HG03064 (cell line): ENCODE data around the gene TACSTD2.
"Not testable (repeated sequence)": the region's sequence is repeated elsewhere in the genome, so short reads cannot be mapped to it uniquely, and the experiment has no call there.

Source experiments
- ATAC-seq: cut with Tn5 transposase; IDR thresholded peaks from one replicate; pipeline ENCODE4 v1.9.1; 2021; ENCODE audit warnings: low read depth; ENCODE audit not compliant: unreplicated experiment

TACSTD2 gene

DNA sequence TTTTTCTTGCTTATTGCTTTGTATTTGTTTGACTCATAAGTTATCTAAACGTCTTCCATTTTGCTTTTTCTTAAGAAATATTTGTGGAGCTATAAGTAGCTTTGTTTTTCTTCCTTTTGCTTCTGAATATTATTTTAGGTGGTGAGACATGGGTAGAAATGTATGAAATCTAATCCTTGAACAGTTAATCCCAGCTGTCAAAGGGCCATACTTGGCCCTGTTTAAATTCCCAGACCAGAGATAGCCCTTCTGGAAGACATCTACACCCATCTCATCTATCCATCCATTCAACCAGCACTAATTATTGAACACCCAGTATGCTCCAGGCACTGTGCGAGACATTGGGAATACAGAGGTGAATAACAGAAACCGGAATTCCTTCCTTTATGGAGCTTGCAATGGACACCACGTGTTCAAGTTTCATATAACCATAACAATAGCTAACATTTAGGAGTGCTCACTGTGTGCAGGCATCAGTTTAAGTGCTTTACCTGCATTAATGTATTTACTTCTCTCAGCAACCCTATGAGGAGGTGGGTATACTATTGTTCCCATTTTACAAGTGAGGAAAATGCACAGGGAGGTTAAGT is 8.7 kb downstream of the TACSTD2 start:
- no peak for ATAC-seq

DNA sequence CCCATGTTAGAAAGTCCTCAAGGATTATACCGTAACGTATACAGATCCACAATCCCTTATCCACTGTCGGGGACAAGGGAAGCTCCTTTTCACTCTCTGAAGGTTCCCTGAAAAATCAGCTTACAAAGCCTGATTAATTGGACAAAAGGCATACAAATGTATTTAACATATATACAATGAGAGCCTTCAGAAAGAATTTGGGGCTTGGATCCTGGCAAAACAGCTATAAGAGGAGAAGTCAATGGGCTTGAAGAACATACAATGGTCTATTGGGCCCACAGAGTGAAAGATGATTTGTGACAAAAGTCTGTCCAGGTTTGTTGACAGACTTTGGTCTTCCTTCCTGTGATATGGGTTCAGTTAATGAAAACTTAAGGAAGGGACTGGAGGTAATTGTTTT is 10.7 kb downstream of the TACSTD2 start:
- no peak for ATAC-seq

DNA sequence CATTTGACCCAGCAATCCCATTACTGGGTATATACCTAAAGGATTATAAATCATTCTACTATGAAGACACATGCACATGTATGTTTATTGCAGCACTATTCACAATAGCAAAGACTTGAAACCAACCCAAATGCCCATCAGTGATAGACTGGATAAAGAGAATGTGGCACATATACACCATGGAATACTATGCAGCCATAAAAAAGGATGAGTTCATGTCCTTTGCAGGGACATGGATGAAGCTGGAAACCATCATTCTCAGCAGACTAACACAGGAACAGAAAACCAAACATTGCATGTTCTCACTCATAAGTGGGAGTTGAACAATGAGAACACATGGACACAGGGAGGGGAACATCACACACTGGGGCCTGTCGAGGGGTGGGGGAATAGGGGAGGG is 13.3 kb downstream of the TACSTD2 start:
- ATAC-seq, result not testable (repeated sequence)

DNA sequence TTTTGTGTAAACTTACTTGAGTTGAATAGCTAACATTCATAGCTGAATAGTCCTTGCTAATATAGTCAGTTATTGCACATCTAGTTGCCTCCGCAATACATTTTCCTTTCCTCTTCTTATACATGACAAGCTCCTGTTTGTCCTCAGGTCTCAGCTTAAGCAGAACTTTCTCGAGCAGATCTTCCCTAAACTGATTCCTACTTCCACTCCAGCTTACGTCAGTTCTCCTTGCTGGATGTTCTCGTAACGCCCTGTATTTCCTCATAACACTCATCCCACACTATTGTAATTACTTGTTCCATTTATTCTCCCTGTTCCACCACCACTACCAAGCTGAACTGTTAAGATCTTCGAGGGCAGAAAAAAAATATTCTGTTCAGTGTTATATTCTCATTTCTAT is 15.4 kb downstream of the TACSTD2 start:
- ATAC-seq, result no peak

DNA sequence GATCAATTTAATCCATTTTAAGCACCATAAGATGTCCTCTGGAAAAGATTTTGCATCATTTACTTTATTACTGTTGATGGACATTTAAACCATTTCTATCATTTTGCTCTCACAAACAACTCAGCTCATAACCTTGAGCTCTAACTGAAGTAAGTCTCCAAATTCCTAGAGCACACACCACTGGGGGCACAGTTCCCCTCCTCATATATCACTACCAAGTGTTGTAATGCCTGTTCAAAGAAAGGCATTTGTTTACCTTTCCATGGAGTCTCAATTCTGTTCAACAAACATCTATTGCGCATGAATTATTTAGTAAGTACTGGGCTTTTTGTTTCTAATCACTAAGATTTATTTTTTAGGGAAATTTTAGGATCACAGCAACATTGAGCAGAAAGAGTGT is 21.7 kb downstream of the TACSTD2 start:
- ATAC-seq, result no peak

DNA sequence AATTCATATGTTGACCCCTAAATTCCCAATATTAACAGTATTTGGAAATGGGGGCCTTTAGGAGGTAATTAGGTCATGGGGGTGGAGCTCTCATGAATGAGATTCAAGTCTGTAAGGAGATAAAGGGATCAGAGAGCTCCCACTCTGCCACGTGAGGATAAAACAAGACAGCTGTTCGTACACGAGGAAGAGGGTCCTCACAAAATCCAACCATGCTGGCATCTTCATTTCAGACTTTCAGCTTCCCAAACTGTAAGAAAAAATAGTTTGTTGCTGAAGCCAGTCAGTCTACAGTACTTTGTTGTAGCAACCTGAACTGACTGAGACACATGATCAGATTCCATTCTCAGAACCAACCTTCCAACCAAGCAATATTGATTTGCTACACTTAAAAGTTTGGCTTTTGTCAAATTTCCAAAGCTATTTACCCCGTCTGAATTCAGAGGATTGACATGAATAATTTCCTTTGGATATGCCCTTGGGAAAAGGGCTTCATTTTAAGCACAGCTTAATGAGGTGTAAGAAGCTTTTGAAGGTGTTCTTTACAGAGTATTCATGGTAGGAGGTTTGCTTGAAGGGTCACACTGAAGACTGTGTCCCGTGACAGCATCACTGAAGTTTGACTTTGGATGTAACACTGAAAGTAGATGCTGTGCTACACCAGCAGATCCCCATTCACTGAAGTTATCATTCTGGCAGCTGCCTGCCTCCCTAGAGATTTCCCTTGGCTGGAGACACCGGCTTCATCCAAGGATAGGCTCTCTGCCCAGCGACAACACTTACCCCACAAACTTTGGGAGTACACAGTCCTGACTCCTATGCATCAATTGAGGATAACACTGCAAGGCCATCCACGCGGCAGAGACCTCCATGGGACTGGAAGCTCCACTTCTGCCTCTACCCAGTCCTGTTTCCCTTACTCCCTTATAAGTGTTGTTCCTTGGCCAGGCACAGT is 25.6 kb downstream of the TACSTD2 start:
- ATAC-seq, result no peak

DNA sequence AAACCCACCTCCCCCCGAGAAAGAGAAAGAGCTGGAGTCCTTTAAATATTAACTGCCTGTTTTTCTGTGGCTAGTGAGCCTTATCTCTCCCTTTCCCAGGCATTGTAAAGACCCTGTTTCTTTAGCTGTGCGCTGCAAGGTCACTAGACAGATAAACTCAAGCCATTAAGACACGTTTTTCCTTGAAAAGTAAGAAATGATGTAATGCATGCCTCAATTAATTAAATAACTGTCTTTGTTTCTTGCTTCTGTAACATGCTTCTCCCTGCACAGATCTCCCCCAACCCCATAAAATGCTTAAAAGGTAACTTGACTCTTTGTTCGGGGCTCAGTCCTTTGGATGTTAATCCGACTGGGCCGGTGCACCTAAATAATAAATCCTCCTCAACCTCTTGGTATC is 27.8 kb downstream of the TACSTD2 start:
- not testable (repeated sequence) for ATAC-seq

DNA sequence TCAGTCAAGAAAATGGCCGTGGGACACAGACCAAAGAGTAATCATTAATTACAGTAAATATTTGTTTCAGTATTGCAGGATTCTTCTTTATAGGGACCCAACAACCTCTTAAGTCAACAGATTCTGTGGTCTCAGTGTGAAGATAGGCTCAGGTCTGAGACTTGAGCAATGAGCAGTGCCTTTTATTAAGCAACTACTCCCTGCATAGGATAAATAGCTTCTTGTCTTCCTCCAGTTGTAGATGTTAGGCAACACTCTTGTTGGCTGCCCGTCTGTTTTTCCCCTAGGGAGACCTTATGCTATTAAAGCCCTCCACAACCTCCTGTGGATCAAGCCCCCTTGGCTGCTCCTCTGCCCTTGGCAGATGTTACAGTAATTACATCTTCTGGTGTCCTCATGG is 28.7 kb downstream of the TACSTD2 start:
- ATAC-seq, result no peak

DNA sequence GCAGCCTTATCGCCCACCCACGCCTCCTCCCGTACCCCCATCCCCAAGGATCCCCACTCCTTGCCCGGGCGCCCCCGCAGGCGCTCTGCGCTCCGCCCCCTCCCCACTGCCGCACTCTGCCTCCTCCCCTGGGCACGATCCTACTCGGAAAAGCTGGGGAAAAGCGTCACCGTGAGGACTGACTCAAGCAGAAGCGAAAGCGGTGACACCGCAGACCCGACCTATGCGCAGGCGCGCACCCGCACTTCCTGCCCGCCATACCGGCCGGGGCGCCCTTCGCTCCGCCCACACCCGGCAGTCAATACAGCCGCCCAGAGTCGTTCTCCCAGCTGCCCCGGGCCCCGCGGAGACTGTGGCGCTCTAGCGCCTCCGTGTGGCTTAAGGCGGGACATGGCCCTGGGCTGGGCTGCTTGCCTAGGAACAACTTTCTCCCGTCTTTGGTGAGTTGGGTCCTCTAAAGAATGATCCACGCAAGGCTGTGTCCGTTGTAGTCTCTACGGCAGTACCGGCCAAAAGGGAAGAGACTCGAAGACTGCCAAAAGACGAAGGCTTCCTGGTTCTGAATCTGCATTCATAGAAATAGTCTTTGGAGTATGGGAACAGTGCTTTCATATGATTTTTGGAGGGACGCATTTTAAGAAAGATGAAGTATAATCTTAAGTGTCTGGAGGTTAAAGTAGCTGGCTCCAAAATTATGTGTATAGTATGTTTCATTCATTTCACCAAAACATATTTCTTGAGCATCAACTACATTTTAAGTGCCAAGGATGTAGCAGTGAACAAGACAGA is 30.3 kb downstream of the TACSTD2 start, which contains the start of gene OMA1:
Gene OMA1, minus strand, starts transcription at position 207 of the 789 bp plus-strand sequence. CDS start 7,432 bp downstream, outside the sequence.
- ATAC-seq, result peak; percentile 96

DNA sequence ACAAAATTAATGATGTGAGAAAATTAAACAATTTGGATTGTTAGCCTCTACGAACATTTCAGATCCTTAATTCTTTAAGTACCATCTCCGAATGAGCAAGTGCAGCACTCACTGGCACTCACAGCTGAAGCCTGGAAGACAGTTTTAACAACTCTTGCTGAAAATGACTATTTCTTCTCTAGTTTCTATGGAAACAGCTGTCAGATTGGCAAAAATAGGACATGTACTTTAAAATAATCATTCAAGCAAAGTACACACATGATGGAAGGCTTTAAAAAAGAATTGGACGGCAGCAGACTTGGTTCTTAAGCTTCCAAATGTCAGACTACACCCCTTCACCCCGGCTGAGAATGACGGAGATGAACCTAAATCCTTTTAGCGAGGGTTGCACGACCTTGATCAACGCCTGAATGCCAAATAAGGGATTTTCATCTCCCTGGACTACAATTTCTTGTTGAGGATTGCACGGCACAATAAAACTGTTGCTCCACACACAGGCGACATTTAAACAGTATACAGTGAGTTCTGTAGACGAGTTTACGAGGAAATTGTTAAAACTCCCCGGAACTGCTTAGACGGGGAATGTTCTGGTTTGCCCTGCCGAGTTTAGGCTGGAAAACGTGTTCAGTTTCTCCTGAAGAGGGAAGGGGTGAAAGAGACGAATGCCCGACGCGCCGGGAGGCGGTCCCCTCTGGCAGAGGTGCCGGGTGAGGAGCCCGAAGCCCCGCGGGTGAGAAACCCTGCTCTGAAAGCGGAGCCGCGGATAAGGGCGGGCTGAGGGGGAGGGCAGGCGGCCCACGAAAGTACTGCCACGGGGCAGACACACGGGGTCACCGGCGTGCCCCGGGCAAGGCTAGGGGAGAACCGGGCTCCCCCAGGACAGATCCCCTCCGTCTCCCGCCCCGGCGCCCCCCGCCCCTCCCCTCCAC is 31.2 kb downstream of the TACSTD2 start:
- ATAC-seq, result peak; percentile 53

DNA sequence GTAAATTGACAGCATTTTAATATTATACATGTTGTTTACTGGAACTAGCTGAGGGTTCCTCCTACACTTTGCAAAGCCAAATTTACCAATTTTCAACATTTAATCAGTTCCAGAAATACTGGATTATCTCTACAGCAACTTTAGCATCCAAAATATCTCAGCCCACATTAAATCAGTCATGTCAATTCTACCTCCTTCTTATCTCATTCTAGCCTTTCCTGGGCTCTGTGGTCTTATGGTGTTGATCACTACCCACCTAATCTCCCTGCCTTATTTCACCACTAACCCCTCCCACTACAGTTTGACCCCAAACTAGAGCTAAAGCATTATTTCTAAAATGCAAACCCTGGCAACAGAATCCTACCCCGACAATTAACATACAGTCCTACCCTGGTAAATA is 33.8 kb downstream of the TACSTD2 start:
- ATAC-seq, result no peak

DNA sequence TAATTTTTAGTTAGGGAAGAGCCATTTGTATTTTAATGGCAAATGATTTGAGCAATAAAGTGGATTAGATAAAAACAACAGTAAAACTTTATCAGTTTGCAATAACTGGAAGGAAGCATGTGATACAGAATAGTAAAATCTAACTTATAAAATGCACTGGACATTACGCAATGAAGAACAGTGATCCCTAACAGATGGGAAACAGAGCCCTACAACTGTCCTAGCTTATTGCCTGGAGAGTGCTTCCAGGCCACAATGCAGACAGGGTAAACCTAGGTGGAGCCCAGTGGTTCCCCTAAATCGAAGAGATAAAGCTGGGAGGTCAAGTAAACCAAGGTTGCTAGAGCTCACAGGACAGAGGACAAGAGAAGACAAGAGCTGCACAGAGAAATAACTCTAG is 37.5 kb downstream of the TACSTD2 start:
- ATAC-seq, result no peak

DNA sequence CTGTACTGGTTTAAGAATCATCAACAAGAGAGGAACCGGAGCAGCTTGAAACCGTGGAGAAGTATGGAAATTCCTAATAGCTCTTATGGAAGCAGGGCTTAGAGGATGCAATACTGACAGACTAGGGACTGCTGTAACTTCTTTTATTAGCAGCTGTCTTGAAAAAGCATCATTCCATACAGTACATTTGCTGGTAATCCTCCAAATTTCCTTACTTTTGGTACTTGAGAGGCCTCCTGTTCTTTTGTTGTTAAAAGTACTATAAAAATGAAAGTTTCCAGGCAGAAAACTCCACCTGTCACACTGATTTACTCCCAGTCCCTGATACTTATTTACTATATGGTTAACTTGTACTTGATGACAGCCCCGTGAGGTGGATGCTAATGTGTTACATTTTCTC is 38.2 kb downstream of the TACSTD2 start:
- no peak for ATAC-seq

DNA sequence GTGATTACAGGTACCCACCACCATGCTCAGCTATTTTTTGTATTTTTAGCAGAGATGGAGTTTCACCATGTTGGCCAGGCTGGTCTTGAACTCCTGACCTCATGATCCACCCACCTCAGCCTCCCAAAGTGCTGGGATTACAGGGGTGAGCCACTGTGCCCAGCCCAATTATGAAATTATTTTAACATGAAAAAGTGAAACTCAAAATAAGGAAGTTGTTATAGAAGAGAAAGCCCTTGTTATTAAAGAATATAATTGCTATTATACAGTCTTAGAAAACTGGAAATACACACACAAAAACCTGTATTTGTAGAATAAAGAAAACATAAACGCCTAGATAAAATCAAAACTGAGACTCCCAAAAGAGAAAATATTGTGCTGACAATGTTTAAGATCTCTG is 45.2 kb downstream of the TACSTD2 start:
- not testable (repeated sequence) for ATAC-seq

DNA sequence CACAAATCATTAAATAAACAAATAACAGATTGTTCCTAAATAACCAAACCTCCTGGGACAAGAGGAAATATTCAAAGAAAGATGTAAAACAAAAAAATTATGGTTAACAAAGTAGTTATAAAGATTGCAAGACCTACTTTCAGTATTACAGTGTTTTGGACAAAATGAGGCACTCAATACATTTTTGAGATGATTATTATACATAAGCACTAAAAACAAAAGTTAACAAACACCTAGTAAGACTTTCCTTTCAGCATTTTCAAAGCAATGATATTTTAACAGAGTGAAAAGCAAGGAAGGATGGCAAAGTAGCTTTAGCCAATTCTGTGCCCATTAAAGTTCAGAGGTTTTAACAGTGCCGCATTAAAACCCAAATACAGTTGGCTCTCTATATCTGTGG is 47.8 kb downstream of the TACSTD2 start:
- no peak for ATAC-seq

DNA sequence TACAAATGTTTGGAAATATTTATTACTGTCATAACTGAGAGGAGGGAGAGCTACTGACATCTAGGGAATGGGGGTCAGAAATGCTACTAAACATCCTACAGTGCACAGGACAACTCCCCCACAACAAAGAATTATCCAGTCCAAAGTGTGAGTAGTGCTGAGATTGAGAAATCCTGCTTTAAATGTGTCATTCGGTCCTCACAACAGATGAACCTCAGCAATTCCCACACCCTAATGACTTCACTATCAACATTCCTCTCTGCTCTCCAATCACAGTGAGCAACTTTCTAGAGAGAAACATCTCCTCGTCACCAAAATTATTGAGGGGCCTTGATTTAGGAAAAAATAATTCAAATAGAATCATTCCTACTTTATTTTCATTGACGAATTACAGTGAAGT is 48.5 kb downstream of the TACSTD2 start:
- ATAC-seq, result no peak
